AG08395 (cell line): ENCODE data around the gene KCNK2.
A peak's percentile ranks its signal among the peaks of the same experiment; 100 is the strongest.

Source experiments
- DNase-seq: peaks from one replicate; pipeline ENCODE4 v3.0.0; 2012; ENCODE audit warnings: mixed read lengths, low spot score

KCNK2 gene

GRCh38 chr1:215252164-215252563 lies 169.6 kb downstream of the KCNK2 start:
- DNase-seq: no peak

DNA sequence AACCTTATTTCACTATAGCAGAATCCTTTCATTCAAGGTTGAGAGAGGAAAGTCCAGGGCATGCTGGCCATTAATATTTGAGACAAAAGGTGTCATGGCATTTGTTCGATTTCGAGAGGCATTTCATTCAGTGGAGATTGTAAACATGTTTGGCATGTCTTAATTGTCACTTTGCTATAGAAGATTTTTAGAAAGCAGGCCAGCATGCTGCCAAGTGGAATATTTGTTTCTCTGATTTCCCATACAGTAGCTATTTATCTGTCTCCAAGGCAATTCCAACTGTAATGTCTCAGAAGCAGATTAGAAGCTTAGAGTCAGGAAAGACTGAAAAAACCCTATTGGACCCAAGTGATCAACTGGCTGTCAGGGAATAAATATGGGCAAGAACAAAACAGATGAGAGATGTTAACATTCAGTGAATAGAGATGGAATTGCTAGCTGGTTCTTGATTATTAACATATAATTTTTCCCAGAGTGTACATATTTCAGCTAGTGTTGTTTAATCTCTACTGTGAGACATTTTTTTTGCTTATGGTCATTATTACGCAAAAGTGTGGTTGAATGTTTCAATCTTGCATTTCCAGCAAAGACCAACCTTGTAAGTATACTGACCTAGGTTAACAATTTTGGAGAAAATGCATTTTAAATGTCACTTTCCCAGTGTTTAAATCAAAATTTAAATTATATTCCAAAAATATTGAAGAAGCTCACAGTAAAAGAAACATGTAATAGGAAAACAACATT lies 174.6 kb downstream of the KCNK2 start:
- DNase-seq: no peak

DNA sequence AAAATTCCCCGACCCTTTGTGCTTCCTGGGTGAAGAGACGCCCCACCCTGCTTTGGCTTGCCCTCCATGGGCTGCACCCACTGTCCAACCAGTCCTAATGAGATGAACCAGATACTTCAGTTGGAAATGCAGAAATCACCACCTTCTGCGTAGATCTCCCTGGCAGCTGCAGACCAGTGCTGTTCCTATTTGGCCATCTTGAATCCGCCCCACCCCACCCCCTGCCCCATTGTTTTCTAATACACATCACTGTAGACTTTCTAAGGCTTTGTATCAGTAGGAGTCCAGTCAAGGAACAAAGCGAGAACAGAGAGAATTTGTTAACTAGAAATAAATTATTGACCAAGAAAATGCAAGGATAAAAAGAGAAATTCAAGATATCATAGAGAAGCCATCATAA lies 178.2 kb downstream of the KCNK2 start:
- DNase-seq: no peak

- DNase-seq: no peak
Measured at GRCh38 chr1:215262106-215262505, 179.6 kb downstream of the KCNK2 start.

GRCh38 chr1:215263636-215264035 lies 181.1 kb downstream of the KCNK2 start:
- DNase-seq: no peak

- no peak for DNase-seq
Measured at GRCh38 chr1:215264649-215265048, 182.1 kb downstream of the KCNK2 start.

DNA sequence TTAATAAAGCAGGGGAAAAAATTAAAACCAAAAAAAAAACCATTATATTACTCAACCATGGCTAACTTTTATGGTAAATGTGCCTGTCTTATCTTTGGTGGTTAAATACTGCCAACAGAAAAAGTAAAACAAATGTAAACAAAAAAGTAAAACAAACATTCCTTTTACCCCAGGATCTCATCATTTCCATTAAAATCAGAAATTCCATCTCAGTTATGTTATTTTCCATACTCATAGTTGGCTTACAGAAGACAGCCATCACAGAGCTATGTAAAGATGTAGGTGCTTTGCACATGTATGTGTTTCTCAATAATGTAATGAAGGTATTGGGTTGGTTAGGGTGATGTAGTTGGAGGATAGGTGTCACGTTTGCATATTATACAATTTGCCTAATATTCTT lies 185.0 kb downstream of the KCNK2 start:
- DNase-seq: no peak

GRCh38 chr1:215269955-215270354 lies 187.4 kb downstream of the KCNK2 start:
- no peak for DNase-seq

DNA sequence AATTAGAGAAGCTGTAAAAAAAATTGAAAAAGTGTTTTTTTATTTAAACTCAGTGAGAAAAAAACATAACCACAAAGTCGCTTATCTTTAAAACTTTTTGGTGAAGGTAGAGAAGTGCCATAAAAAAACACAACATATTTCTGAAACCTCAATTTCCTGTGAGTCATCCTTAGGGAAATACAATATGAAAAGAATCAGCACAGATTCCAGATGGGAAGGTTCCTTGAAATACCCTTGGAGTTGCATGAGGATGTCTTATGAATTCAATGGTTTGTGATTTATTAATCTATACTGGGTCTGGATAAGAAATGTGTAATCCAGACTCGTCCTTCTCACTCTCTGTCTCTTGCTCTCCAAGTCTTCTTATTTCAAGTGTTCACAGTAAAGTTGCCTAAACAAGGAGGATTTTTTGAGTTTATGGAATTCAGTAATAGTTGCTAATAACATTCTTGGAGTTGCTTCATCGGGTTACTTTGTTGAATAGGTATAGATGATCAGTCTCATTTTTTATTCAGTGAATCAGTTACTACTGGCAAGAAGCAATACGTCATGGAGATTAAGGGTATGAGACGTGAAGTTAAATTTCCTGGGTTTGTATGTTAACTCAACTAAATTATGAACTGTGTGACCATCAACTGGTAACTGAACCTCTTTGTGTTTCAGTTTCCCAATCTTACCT lies 191.4 kb downstream of the KCNK2 start:
- DNase-seq: peak; percentile 62

- DNase-seq: no peak
Measured at GRCh38 chr1:215276582-215276981, 194.0 kb downstream of the KCNK2 start.

GRCh38 chr1:215277532-215277931 lies 195.0 kb downstream of the KCNK2 start:
- peak; percentile 45 for DNase-seq

- no peak for DNase-seq
Measured at GRCh38 chr1:215279682-215280081, 197.1 kb downstream of the KCNK2 start.

DNA sequence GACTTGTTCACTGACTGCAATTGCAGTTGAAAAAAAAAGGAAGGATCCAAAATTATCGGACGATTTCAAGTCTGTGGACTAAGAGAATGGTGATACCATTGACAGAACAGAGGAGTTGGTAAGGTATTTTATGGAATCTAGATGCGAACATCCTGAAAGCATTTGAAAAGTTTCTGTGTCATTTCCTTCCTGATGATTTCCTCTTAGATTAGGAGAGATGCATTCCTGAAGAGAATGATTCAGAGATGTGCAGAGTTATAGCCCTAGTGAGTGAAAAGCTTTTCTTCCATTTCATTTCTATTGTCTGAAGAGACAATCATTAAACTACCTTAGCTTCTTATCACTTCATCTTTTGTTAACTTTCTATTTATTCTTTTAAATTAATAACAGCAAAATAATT lies 200.0 kb downstream of the KCNK2 start:
- DNase-seq: peak; percentile 12

DNA sequence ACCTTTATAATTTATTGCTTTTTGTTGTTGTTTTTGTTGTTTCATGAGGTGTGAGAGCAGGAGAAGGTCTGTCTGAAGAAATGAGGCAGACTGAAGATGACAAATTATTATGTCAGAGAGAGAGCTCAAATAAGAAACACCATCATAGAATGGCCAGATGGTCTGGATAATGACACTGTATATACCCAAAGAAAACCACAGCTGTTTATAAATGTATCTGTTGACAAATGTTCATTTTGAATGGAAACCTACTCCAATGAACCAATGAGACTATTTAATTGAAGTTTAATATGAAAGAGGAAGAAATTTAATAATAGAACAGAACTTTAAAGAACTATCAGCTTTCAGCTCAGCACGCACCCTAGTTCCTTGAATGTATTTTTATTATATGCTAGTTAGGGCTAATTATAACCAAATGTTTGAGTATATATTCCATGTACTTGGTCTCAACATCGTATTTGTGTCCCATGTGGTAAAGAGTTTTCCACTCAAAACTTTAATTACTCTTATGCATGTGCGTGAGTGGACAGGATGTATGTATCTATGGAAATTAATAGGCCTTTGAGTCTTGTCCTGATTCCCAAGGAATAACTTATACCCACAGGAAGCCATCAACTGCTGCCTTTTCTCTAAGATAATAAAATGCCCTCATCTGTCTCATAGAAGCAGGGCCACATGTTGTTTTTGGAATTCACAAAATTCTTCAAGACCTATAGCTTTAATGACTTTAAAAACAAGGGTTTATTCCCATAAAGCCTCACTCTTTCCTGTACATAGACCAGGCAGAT lies 202.7 kb downstream of the KCNK2 start:
- no peak for DNase-seq
